Neural cell (in vitro differentiated cells): ENCODE measurements around the gene MYLIP. TPM values are rescaled to one million over a fixed set of nuclear protein-coding genes. Genes with fewer than 3 reads are reported as not detected.

Experiments
- H2AFZ ChIP-seq: fragments of 200-600, 300-800 bp; sonication (generic), shearing (Covaris generic); 2 replicates; pipeline ENCODE4 v1.6.0; 2014; ENCODE audit warnings: low read depth, mild to moderate bottlenecking, antibody characterized with exemption, low read length, moderate library complexity
- H3F3A ChIP-seq: fragments of 200-600 bp; shearing (Covaris generic); 2 replicates; pipeline ENCODE4 v1.6.1; 2016; ENCODE audit warnings: mild to moderate bottlenecking, moderate library complexity, mixed read lengths, antibody characterized with exemption, low read length; ENCODE audit not compliant: insufficient read depth, poor library complexity, severe bottlenecking
- H3K27ac ChIP-seq: fragments of 200-600, 300-800 bp; sonication (generic), shearing (Covaris generic); 2 replicates; pipeline ENCODE4 v1.5.1; 2014; ENCODE audit warnings: mild to moderate bottlenecking, low read length, moderate library complexity
- H3K27me3 ChIP-seq: fragments of 300-800, 200-600 bp; sonication (generic), shearing (Covaris generic); 2 replicates; pipeline ENCODE4 v1.6.0; 2014; ENCODE audit warnings: mild to moderate bottlenecking, low read depth, low read length, moderate library complexity; ENCODE audit not compliant: insufficient read depth
- H3K36me3 ChIP-seq: fragments of 300-800, 200-600 bp; sonication (generic), shearing (Covaris generic); 2 replicates; pipeline ENCODE4 v1.5.1; 2014; ENCODE audit warnings: mild to moderate bottlenecking, antibody characterized with exemption, low read length, moderate library complexity; ENCODE audit not compliant: insufficient read depth
- H3K4me2 ChIP-seq: fragments of 300-800, 200-600 bp; sonication (generic), shearing (Covaris generic); 2 replicates; pipeline ENCODE4 v1.6.0; 2014; ENCODE audit warnings: mild to moderate bottlenecking, low read length
- H3K4me3 ChIP-seq: fragments of 300-800, 200-600 bp; sonication (generic), shearing (Covaris generic); 2 replicates; pipeline ENCODE4 v1.5.1; 2014; ENCODE audit warnings: mild to moderate bottlenecking, low read length, moderate library complexity
- H3K79me2 ChIP-seq: fragments of 200-600 bp; shearing (Covaris generic); replicated peaks from 2 replicates; pipeline ENCODE4 v1.6.0; 2014; ENCODE audit warnings: mild to moderate bottlenecking, low read length, moderate library complexity; ENCODE audit not compliant: insufficient read depth
- H3K9ac ChIP-seq: fragments of 300-800, 200-600 bp; sonication (generic), shearing (Covaris generic); 2 replicates; pipeline ENCODE4 v1.6.1; 2016; ENCODE audit warnings: mild to moderate bottlenecking, low read length, mixed read lengths
- H3K9me2 ChIP-seq: fragments of 200-600 bp; shearing (Covaris generic); 2 replicates; pipeline ENCODE4 v1.6.1; 2016; ENCODE audit warnings: mild to moderate bottlenecking, low read length, mixed read lengths; ENCODE audit not compliant: insufficient read depth
- H3K9me3 ChIP-seq: fragments of 200-600, 300-800 bp; sonication (generic), shearing (Covaris generic); 2 replicates; pipeline ENCODE4 v1.6.1; 2016; ENCODE audit warnings: mild to moderate bottlenecking, mixed run types, low read length, moderate library complexity, mixed read lengths
- H4K20me1 ChIP-seq: fragments of 200-600 bp; shearing (Covaris generic); 2 replicates; pipeline ENCODE4 v1.6.1; 2016; ENCODE audit warnings: mild to moderate bottlenecking, mixed run types; ENCODE audit not compliant: insufficient read depth
- CTCF ChIP-seq: fragments of 450-650 bp; IDR thresholded peaks from 2 replicates; pipeline ENCODE4 v1.5.1; 2014; ENCODE audit warnings: antibody characterized with exemption, mild to moderate bottlenecking, moderate library complexity; ENCODE audit not compliant: poor library complexity, severe bottlenecking
- EP300 ChIP-seq: fragments of 450-650 bp; conservative IDR thresholded peaks from 2 replicates; pipeline ENCODE4 v1.6.1; 2014; ENCODE audit warnings: antibody characterized with exemption, mild to moderate bottlenecking, moderate library complexity; ENCODE audit not compliant: poor library complexity, severe bottlenecking
- EZH2 ChIP-seq: fragments of 200-600, 300-800 bp; shearing (Covaris generic), sonication (generic); IDR thresholded peaks from 2 replicates; pipeline ENCODE4 v1.6.1; 2014; ENCODE audit warnings: antibody characterized with exemption, low read length, borderline replicate concordance, mild to moderate bottlenecking; ENCODE audit not compliant: insufficient read depth, poor library complexity, severe bottlenecking
- MXI1 ChIP-seq: fragments of 450-650 bp; conservative IDR thresholded peaks from 2 replicates; pipeline ENCODE4 v1.6.1; 2014; ENCODE audit warnings: antibody characterized with exemption, mild to moderate bottlenecking; ENCODE audit not compliant: poor library complexity, severe bottlenecking
- POLR2AphosphoS5 ChIP-seq: IDR thresholded peaks from 2 replicates; pipeline ENCODE4 v1.6.1; 2012
- RAD21 ChIP-seq: fragments of 450-650 bp; conservative IDR thresholded peaks from 2 replicates; pipeline ENCODE4 v1.6.1; 2014; ENCODE audit warnings: antibody characterized with exemption, mild to moderate bottlenecking, moderate library complexity
- REST ChIP-seq: IDR thresholded peaks from 2 replicates; pipeline ENCODE4 v1.6.1; 2012; ENCODE audit warnings: borderline replicate concordance
- SMC3 ChIP-seq: fragments of 450-650 bp; conservative IDR thresholded peaks from 2 replicates; pipeline ENCODE4 v1.6.1; 2014; ENCODE audit warnings: antibody characterized with exemption, mild to moderate bottlenecking, moderate library complexity; ENCODE audit not compliant: poor library complexity
- TAF1 ChIP-seq: IDR thresholded peaks from 2 replicates; pipeline ENCODE4 v1.6.1; 2012; ENCODE audit warnings: low read depth
- polyA plus RNA-seq: library from polyadenylated mRNA; depleted of rRNA; stranded (reverse); fragments of >200 nt; gene quantifications from 2 replicates; pipeline ENCODE4 v1.2.3, GENCODE V29; 2014

The MYLIP gene
- polyA plus RNA-seq, 1 donor from 2014 or later: 8.1 TPM

GRCh38 chr6:16184129-16184528 is 55.2 kb downstream of the MYLIP start:
- Histone ChIP-seq H4K20me1 (no peaks in the 10 kb centered on the region), H3K9me2 (no peaks in the 10 kb centered on the region), H3K79me2 (no peaks in the 10 kb centered on the region), H3K36me3 (no peaks in the 10 kb centered on the region), H3K4me2 (no peak overlapping the region), H3K27ac (no peak overlapping the region), H3K27me3 (no peaks in the 10 kb centered on the region), H3F3A (no peaks in the 10 kb centered on the region), H3K9ac (no peak overlapping the region), H3K4me3 (no peak overlapping the region), H2AFZ (no peak overlapping the region), H3K9me3 (no peaks in the 10 kb centered on the region)
- TF ChIP-seq CTCF (no peak), MXI1 (no peak), POLR2AphosphoS5 (no peak), SMC3 (no peak), EP300 (no peak), TAF1 (no peak), REST (no peak), EZH2 (no peak), RAD21 (no peak)

GRCh38 chr6:16184551-16184950 is 55.7 kb downstream of the MYLIP start:
- Histone ChIP-seq H3K27me3 (no peaks in the 10 kb centered on the region), H3K9me3 (no peaks in the 10 kb centered on the region), H2AFZ (no peak overlapping the region), H3K9ac (no peak overlapping the region), H3F3A (no peaks in the 10 kb centered on the region), H3K9me2 (no peaks in the 10 kb centered on the region), H3K4me3 (no peak overlapping the region), H3K27ac (no peak overlapping the region), H4K20me1 (no peaks in the 10 kb centered on the region), H3K36me3 (no peaks in the 10 kb centered on the region), H3K79me2 (no peaks in the 10 kb centered on the region), H3K4me2 (no peak overlapping the region)
- TF ChIP-seq TAF1 (no peak), EP300 (no peak), EZH2 (no peak), REST (no peak), POLR2AphosphoS5 (no peak)
